GM19238 (cell line): Measurements from ENCODE around the gene ERCC5.

Experiments
- DNase-seq: peaks from one replicate; pipeline ENCODE4 v3.0.0; 2011; ENCODE audit warnings: low spot score; ENCODE audit not compliant: insufficient read length

The ERCC5 gene

GRCh38 chr13:102839462-102839861, 6.4 kb upstream of the ERCC5 start:
- no peak for DNase-seq

GRCh38 chr13:102845289-102845629, 573 bp upstream of the ERCC5 start:
- DNase-seq = no peak

- DNase-seq = no peak
These were observed 606 bp downstream of the ERCC5 start for GRCh38 chr13:102846261-102847015.

- no peak for DNase-seq
These were observed 1.7 kb downstream of the ERCC5 start for GRCh38 chr13:102847272-102848234.

- DNase-seq = no peak
These were observed 3.1 kb downstream of the ERCC5 start for GRCh38 chr13:102848956-102849355.

- DNase-seq = no peak
These were observed 6.7 kb downstream of the ERCC5 start for GRCh38 chr13:102852556-102852955.

- no peak for DNase-seq
These were observed 8.8 kb downstream of the ERCC5 start for GRCh38 chr13:102854675-102855074.

- no peak for DNase-seq
These were observed 10.7 kb downstream of the ERCC5 start for GRCh38 chr13:102856557-102856956.

GRCh38 chr13:102862624-102863210, 16.9 kb downstream of the ERCC5 start:
- no peak for DNase-seq

GRCh38 chr13:102863590-102863989, 17.8 kb downstream of the ERCC5 start:
- DNase-seq = no peak

GRCh38 chr13:102868366-102868936, 22.6 kb downstream of the ERCC5 start:
- no peak for DNase-seq

- no peak for DNase-seq
These were observed 24.3 kb downstream of the ERCC5 start for GRCh38 chr13:102869948-102870676.

- DNase-seq = peak; percentile 50
These were observed 25.0 kb downstream of the ERCC5 start for GRCh38 chr13:102870677-102871415.

- no peak for DNase-seq
These were observed 26.3 kb downstream of the ERCC5 start for GRCh38 chr13:102872131-102872530.

- DNase-seq = no peak
These were observed 26.7 kb downstream of the ERCC5 start for GRCh38 chr13:102872531-102872930.

GRCh38 chr13:102873653-102874052, 27.8 kb downstream of the ERCC5 start:
- no peak for DNase-seq

GRCh38 chr13:102875256-102875655, 29.4 kb downstream of the ERCC5 start:
- no peak for DNase-seq

GRCh38 chr13:102877303-102877702, 31.5 kb downstream of the ERCC5 start:
- no peak for DNase-seq

- no peak for DNase-seq
These were observed 32.6 kb downstream of the ERCC5 start for GRCh38 chr13:102878481-102878880.

GRCh38 chr13:102879793-102880499, 34.1 kb downstream of the ERCC5 start:
- DNase-seq = no peak
